Left ventricle myocardium inferior (tissue), 1 donor: Measurements from ENCODE around the gene PLA2G2C. TPM values are rescaled to one million over a fixed set of nuclear protein-coding genes. Genes with fewer than 3 reads are reported as not detected.
A peak's percentile ranks its signal among the peaks of the same experiment; 100 is the strongest.

Experiments used
- DNase-seq: peaks from one replicate; pipeline ENCODE4 v3.0.0-alpha.2; 2020
- H3K27ac ChIP-seq: fragments of 200-600 bp; replicated peaks from 2 replicates; pipeline ENCODE4 v1.8.0; 2021
- H3K27me3 ChIP-seq: fragments of 200-600 bp; 2 replicates; pipeline ENCODE4 v1.8.0; 2021; ENCODE audit warnings: low read depth
- H3K36me3 ChIP-seq: fragments of 200-600 bp; 2 replicates; pipeline ENCODE4 v1.8.0; 2021
- H3K4me1 ChIP-seq: fragments of 200-600 bp; 2 replicates; pipeline ENCODE4 v1.8.0; 2021
- H3K4me3 ChIP-seq: fragments of 200-600 bp; 2 replicates; pipeline ENCODE4 v1.8.0; 2021; ENCODE audit warnings: mild to moderate bottlenecking, moderate library complexity
- H3K9me3 ChIP-seq: fragments of 200-600 bp; replicated peaks from 2 replicates; pipeline ENCODE4 v1.8.0; 2021
- intact Hi-C: fragments of 100-400 bp; cut with micrococcal nuclease; formaldehyde crosslinking; loops from one replicate; pipeline ENCODE4 v1.11.0; 2022
- total RNA-seq: library from RNA; stranded (reverse); fragmentation: NEBNext Ultra II Directional; extraction: Animal tissue kit (Norgen Biotek cat#: 25700); gene quantifications from one replicate; pipeline ENCODE4 v1.2.1, GENCODE V29; 2021
- TF ChIP-seq, protein P1 (sequence below): fragments of 200-600 bp; IDR thresholded peaks from 2 replicates; pipeline ENCODE4 v1.8.0; 2021; ENCODE audit warnings: antibody characterized with exemption, mild to moderate bottlenecking, borderline replicate concordance
- donor health status: DM: no; HTN: yes; CAD: no; lungs with severe emphysema.

Gene PLA2G2C
- total RNA-seq, 1 donor from 2014 or later, result not detected

DNA sequence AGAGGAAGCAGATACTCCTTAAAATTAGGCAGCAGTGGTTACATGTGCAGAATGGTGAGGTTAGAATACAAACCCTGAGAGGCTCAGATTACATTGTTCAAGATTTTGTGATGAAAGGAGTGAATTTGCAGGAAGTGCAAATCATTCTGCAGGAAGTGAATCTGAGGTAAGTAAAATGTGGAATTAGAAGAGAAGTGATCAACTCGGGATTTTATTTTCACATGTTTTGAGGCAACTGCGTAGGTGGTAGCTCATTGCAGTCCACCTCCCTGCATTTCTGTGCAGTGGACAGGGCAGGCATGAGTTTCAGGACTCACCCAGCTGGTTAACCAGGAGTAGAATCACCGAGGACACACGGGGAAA lies 2.1 kb upstream of the PLA2G2C start:
- no peak for DNase-seq
- Histone ChIP-seq H3K4me3 (no peak overlapping the region), H3K27me3 (peaks cover 72% of the 10 kb centered on the region), H3K9me3 (no peaks in the 10 kb centered on the region), H3K27ac (no peak overlapping the region), H3K36me3 (no peaks in the 10 kb centered on the region), H3K4me1 (peaks cover 31% of the 10 kb centered on the region)
- intact Hi-C loops, result no loop called here
- TF ChIP-seq, protein P1, sequence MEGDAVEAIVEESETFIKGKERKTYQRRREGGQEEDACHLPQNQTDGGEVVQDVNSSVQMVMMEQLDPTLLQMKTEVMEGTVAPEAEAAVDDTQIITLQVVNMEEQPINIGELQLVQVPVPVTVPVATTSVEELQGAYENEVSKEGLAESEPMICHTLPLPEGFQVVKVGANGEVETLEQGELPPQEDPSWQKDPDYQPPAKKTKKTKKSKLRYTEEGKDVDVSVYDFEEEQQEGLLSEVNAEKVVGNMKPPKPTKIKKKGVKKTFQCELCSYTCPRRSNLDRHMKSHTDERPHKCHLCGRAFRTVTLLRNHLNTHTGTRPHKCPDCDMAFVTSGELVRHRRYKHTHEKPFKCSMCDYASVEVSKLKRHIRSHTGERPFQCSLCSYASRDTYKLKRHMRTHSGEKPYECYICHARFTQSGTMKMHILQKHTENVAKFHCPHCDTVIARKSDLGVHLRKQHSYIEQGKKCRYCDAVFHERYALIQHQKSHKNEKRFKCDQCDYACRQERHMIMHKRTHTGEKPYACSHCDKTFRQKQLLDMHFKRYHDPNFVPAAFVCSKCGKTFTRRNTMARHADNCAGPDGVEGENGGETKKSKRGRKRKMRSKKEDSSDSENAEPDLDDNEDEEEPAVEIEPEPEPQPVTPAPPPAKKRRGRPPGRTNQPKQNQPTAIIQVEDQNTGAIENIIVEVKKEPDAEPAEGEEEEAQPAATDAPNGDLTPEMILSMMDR, result no peak

DNA sequence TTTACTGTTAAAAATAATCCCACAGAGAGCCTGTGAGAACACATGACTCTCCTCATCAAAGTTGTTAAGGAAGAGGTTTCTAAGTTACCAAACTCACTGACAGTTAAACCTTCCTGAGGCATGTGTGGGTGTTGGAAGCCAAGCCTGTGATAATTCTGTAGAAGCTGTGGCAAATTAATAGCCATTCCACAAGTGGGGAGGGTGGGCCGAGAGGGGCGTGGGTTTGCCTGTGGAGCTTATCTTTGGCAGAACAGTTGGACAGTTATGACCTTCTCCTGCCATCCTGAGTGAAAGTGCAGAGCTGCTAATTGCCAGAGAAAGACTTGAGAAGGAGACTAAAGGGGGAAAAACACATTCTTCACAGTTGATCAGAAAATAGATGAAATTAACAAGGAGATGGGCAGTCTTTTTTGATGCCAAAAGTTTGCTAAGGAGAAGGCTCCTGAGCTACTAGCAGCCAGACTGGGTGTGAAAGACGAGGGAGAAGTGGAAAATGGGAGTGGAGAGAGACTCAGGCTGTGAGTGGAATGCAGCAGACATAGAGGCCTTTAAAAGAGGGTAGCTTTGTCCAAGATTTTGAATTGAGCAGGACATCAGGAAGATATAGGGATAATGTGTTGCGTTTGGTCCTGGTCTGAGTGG lies 1.6 kb upstream of the PLA2G2C start:
- Histone ChIP-seq H3K27me3 (peaks cover 69% of the 10 kb centered on the region), H3K36me3 (no peaks in the 10 kb centered on the region), H3K4me3 (no peak overlapping the region), H3K4me1 (peaks cover 31% of the 10 kb centered on the region), H3K9me3 (no peaks in the 10 kb centered on the region), H3K27ac (no peak overlapping the region)
- intact Hi-C loops, result no loop called here
- TF ChIP-seq, protein P1, result no peak
- no peak for DNase-seq

DNA sequence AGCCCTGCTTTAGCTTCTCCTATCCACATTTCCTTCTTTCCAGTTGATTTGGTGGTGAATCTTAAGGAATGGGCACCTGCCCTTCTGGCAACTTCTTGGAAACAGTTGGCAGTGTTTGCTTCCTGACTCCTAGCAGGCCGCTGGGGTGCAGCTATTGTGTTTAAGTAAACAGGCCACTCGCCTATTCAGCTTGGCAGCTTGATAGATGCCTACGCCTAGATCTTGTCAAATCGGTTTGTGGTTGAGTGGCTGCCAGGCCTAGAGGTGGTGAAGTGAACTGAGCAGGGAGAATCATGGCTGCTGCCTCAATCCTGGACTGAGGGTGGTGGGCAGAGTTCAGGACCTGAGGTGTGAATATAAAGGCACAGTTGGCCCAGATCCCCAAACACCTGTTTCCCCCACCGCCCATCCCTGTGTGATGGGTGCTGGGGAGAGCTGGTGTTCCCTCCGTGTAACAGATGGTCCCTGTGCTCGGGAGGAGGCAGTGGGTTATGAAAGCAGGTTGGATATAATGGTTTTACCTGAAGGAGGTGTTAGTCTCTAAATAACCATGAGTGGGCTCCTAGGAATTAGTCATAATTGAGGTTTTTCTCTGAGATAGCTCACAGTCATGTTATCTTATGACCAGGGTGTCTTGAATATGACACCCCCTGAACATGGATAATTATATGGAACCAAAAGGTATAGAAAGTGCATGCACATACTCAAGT lies 940 bp upstream of the PLA2G2C start:
- intact Hi-C loops, result no loop called here
- TF ChIP-seq, protein P1, result no peak

DNA sequence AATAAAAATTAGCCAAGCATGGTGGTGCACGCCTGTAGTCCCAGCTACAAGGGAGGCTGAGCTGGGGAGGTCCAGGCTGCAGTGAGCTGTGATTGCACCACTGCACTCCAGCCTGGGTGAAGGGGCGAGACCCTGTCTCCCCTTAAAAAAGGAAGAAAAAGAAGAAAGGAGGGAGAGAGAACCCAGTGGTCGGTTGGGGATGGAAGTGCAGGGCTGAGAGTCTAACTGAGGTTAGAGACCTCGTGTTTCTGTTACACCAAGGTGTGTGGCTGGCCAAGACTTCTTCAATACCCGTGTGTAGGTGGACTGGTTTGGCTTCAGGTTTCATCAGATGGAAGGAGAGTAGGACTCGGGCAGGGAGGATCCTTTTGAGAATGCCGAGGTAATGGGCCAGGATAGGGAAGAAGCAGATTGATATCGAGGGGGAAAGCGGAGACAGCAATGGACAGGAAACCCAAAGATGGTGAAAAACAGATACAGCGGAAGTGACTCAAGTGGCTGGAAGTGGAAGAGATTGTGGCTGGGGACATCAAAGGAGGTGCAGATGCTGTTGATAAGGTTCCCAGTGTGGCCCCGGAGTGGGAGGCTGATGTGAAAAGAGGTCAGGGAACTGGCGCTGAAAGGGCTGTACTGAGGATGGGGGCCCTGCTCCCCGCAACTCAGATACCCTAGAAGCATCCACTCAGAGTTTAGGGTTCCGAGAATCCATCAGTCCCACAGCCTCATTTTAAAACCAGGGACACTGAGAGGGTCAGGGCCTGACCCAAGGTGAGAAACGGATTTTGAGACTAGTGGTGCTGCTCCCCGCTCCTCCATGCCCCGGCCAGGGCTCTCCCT lies 1.1 kb downstream of the PLA2G2C start:
- Histone ChIP-seq H3K27me3 (peaks cover 52% of the 10 kb centered on the region), H3K27ac (no peak overlapping the region), H3K9me3 (no peaks in the 10 kb centered on the region), H3K4me3 (peak overlapping the region; percentile 66), H3K36me3 (no peaks in the 10 kb centered on the region), H3K4me1 (peaks cover 31% of the 10 kb centered on the region)
- intact Hi-C loops, result no loop called here
- TF ChIP-seq, protein P1, result no peak
- no peak for DNase-seq

More for the DNA sequence above, 940 bp upstream of the PLA2G2C start:
- no peaks in the 10 kb centered on the region for H3K9me3 ChIP-seq
- peaks cover 69% of the 10 kb centered on the region for H3K27me3 ChIP-seq
- DNase-seq, result no peak
- no peak overlapping the region for H3K27ac ChIP-seq
- no peaks in the 10 kb centered on the region for H3K36me3 ChIP-seq
- peaks cover 31% of the 10 kb centered on the region for H3K4me1 ChIP-seq
- peak overlapping the region; percentile 66 for H3K4me3 ChIP-seq

DNA sequence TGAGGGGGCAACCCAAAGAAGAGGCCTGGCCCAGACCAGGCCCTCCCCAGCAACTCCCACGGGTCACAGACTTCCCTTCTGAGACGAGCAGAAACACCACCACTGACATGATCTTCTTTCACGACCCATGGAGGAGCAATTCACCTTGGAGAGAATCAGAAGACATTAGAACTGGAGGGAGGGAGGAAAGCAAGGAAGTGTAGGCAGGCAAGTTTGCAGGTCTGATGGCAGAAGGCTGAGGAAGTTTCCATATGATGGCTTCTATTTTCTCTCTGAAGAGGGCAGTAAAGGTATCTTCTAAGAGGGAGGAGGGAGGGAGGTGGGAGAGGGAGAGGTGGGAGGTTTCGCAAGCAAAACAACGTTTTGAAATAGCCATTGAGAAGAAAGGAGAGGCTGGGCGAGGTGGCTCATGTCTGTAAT lies 1.8 kb downstream of the PLA2G2C start:
- peaks cover 48% of the 10 kb centered on the region for H3K27me3 ChIP-seq
- intact Hi-C loops, result no loop called here
- H3K4me1 ChIP-seq, result peaks cover 31% of the 10 kb centered on the region
- H3K36me3 ChIP-seq, result no peaks in the 10 kb centered on the region
- H3K27ac ChIP-seq, result no peak overlapping the region
- TF ChIP-seq, protein P1, result no peak
- no peak overlapping the region for H3K4me3 ChIP-seq
- H3K9me3 ChIP-seq, result no peaks in the 10 kb centered on the region
- DNase-seq, result no peak
